ENCODE measurements around the gene FANCD2OS. TPM values are rescaled to one million over a fixed set of nuclear protein-coding genes. Genes with fewer than 3 reads are reported as not detected.

Gene FANCD2OS
- total and polyA plus RNA-seq, 2 donors (not counting 3 experiments of a cell fraction or from before 2014, with no cell fraction given): not detected

GRCh38 chr3:10145685-10146084 lies 37.6 kb upstream of the FANCD2OS start:
- intact Hi-C loops (cut with micrococcal nuclease) (loop anchor here (10.0 kb wide), 1 partner anchor 331 kb away; the partner anchor contains the start of gene TTLL3), dilution Hi-C loops (cut with MboI; ENCODE audit: extremely low pct_ligation_motif_present, low sequenced_read_pairs) (no loop called here)
- Histone ChIP-seq H3K27ac (ENCODE audit: insufficient read depth, low read depth, low read length) (no peak overlapping the region), H3K9ac (replicated peaks; ENCODE audit: extremely low read depth, insufficient read depth, low read length) (no peak overlapping the region), H3K27me3 (ENCODE audit: control insufficient read depth in 2 of 2, insufficient read depth in 2 of 2, low read length in 2 of 2) (no peaks in the 10 kb centered on the region), H2AFZ (ENCODE audit: low read depth, low read length) (no peak overlapping the region), H3K4me2 (ENCODE audit: insufficient read depth, low read length) (no peak overlapping the region), H3K9me1 (replicated peaks; ENCODE audit: control insufficient read depth, extremely low read depth, insufficient read depth, low read length) (no peaks in the 10 kb centered on the region), H3K36me3 (ENCODE audit: control insufficient read depth in 2 of 2, extremely low read depth in 1 of 2, insufficient read depth in 2 of 2, low read length in 2 of 2) (peaks cover 0 to 11% of the 10 kb centered on the region in 2 experiments), H3K4me3 (replicated peaks in 1 of 3; ENCODE audit: insufficient read depth in 1 of 3, low read depth in 1 of 3, low read length in 3 of 3) (no peak overlapping the region), H3K4me1 (ENCODE audit: control insufficient read depth, extremely low read depth, insufficient read depth, low read length) (peaks cover 11% of the 10 kb centered on the region), H3K79me2 (ENCODE audit: control insufficient read depth, insufficient read depth, low read length) (peaks cover 47% of the 10 kb centered on the region), H3K9me3 (replicated peaks; ENCODE audit: control insufficient read depth, insufficient read depth, low read length) (no peaks in the 10 kb centered on the region), H4K20me1 (replicated peaks; ENCODE audit: control insufficient read depth, extremely low read depth, insufficient read depth, low read length) (peaks cover 2% of the 10 kb centered on the region)
- no peak for DNase-seq (ENCODE audit: low read depth, low spot score)
- no TSS peak for BruUV-seq (replicated peaks)
- CTCF ChIA-PET: no interaction called here
- POLR2A ChIA-PET: no interaction called here
- FAIRE-seq: no peak
- TF ChIP-seq JUN (IDR thresholded peaks at IDR 0.05; ENCODE audit: borderline replicate concordance, insufficient read depth, insufficient read length, low read depth) (no peak), POLR2AphosphoS5 (IDR thresholded peaks at IDR 0.05; ENCODE audit: insufficient read depth, low read depth, low read length) (no peak), FOS (IDR thresholded peaks at IDR 0.05; ENCODE audit: borderline replicate concordance, insufficient read depth, low read length) (no peak), POLR2A (IDR thresholded peaks at IDR 0.05; ENCODE audit: low read depth, low read length) (no peak), EZH2 (IDR thresholded peaks at IDR 0.05; ENCODE audit: borderline replicate concordance, low read depth, low read length, severe bottlenecking) (no peak), GATA2 (IDR thresholded peaks at IDR 0.05; ENCODE audit: insufficient read depth, insufficient read length, low read depth, low read length) (no peak), CTCF (IDR thresholded peaks at IDR 0.05; ENCODE audit: extremely low read depth in 1 of 2, insufficient read depth in 1 of 2, low read depth in 1 of 2, low read length in 2 of 2) (no peak), MYC (IDR thresholded peaks at IDR 0.05; ENCODE audit: low read depth, low read length) (no peak)
- TF ChIP-seq, protein P1, sequence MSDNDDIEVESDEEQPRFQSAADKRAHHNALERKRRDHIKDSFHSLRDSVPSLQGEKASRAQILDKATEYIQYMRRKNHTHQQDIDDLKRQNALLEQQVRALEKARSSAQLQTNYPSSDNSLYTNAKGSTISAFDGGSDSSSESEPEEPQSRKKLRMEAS (IDR thresholded peaks at IDR 0.05; ENCODE audit: insufficient read depth, insufficient read length): no peak
